Stimulated activated naive CD8-positive, alpha-beta T cell treated with anti-CD3 and anti-CD28 coated beads, Interleukin-15, amount 100 ng/mL, for 72 hours (primary cell): ENCODE measurements around the gene AFTPH.

Experiments used
- ATAC-seq: fragments of 150-1000 bp; cut with Tn5 transposase; 2 replicates; pipeline ENCODE4 v1.10.0; 2021; ENCODE audit warnings: mild to moderate bottlenecking, moderate library complexity
- DNase-seq, 2 donors: peaks; one replicate each; pipeline ENCODE4 v3.0.0; 2021 to 2022
- H3K27ac Mint-ChIP-seq, 2 donors: one replicate each; pipeline ENCODE4 v1.8.0; 2022; ENCODE audit warnings: mild to moderate bottlenecking in 2 of 2, mixed read lengths in 2 of 2, moderate library complexity in 2 of 2
- H3K27me3 Mint-ChIP-seq: one replicate; pipeline ENCODE4 v1.8.0; 2022; ENCODE audit warnings: mixed read lengths
- H3K4me1 Mint-ChIP-seq: one replicate; pipeline ENCODE4 v1.8.0; 2022; ENCODE audit warnings: mild to moderate bottlenecking, mixed read lengths
- H3K4me3 Mint-ChIP-seq, 2 donors: one replicate each; pipeline ENCODE4 v1.8.0; 2022; ENCODE audit warnings: mild to moderate bottlenecking in 2 of 2, mixed read lengths in 2 of 2, moderate library complexity in 1 of 2
- H3K9me3 Mint-ChIP-seq, 2 donors: one replicate each; pipeline ENCODE4 v1.8.0; 2022; ENCODE audit warnings: mixed read lengths in 2 of 2

Gene AFTPH

GRCh38 chr2:64622443-64623241 lies 98.5 kb downstream of the AFTPH start:
- no peak for DNase-seq
- Mint-ChIP-seq H3K27me3 (no peaks in the 10 kb centered on the region), H3K27ac (peak overlapping the region in 1 of 2 donors; percentile 43), H3K4me3 (no peak overlapping the region), H3K4me1 (no peaks in the 10 kb centered on the region), H3K9me3 (no peaks in the 10 kb centered on the region)
- ATAC-seq: no peak

- Mint-ChIP-seq H3K9me3 (no peaks in the 10 kb centered on the region), H3K4me1 (no peaks in the 10 kb centered on the region), H3K27ac (no peak overlapping the region), H3K4me3 (no peak overlapping the region), H3K27me3 (no peaks in the 10 kb centered on the region)
- no peak for DNase-seq
- ATAC-seq: no peak
Measured at GRCh38 chr2:64623242-64623850, 99.2 kb downstream of the AFTPH start.

- Mint-ChIP-seq H3K27ac (peak overlapping the region in 1 of 2 donors; percentile 13), H3K27me3 (no peaks in the 10 kb centered on the region), H3K9me3 (no peaks in the 10 kb centered on the region), H3K4me1 (no peaks in the 10 kb centered on the region), H3K4me3 (no peak overlapping the region)
- ATAC-seq (no peak), DNase-seq (no peak)
Measured at GRCh38 chr2:64624108-64624610, 100.0 kb downstream of the AFTPH start.

GRCh38 chr2:64624862-64625261 lies 100.7 kb downstream of the AFTPH start:
- no peak overlapping the region for H3K4me3 Mint-ChIP-seq
- H3K4me1 Mint-ChIP-seq: no peaks in the 10 kb centered on the region
- ATAC-seq: no peak
- no peaks in the 10 kb centered on the region for H3K27me3 Mint-ChIP-seq
- H3K9me3 Mint-ChIP-seq: no peaks in the 10 kb centered on the region
- peak overlapping the region in 1 of 2 donors; percentile 3 for H3K27ac Mint-ChIP-seq
- no peak for DNase-seq

- H3K27me3 Mint-ChIP-seq: no peaks in the 10 kb centered on the region
- peak; percentile 57 for ATAC-seq
- no peak for DNase-seq
Measured at GRCh38 chr2:64625299-64626145, 101.4 kb downstream of the AFTPH start.

GRCh38 chr2:64626146-64626809 lies 102.2 kb downstream of the AFTPH start:
- ATAC-seq: no peak
- no peaks in the 10 kb centered on the region for H3K9me3 Mint-ChIP-seq
- H3K4me1 Mint-ChIP-seq: no peaks in the 10 kb centered on the region
- peak overlapping the region; percentile 1 to 30 for H3K27ac Mint-ChIP-seq
- H3K27me3 Mint-ChIP-seq: no peaks in the 10 kb centered on the region
- no peak for DNase-seq
- no peak overlapping the region for H3K4me3 Mint-ChIP-seq

More at GRCh38 chr2:64625299-64626145, 101.4 kb downstream of the AFTPH start:
- H3K4me3 Mint-ChIP-seq: no peak overlapping the region
- H3K27ac Mint-ChIP-seq: peak overlapping the region; percentile 35 to 77
- H3K9me3 Mint-ChIP-seq: no peaks in the 10 kb centered on the region
- H3K4me1 Mint-ChIP-seq: no peaks in the 10 kb centered on the region

- ATAC-seq (no peak), DNase-seq (no peak)
- Mint-ChIP-seq H3K27me3 (no peaks in the 10 kb centered on the region), H3K4me3 (no peak overlapping the region), H3K4me1 (no peaks in the 10 kb centered on the region), H3K9me3 (no peaks in the 10 kb centered on the region), H3K27ac (no peak overlapping the region)
Measured at GRCh38 chr2:64626963-64627760, 103.0 kb downstream of the AFTPH start.

- ATAC-seq (no peak), DNase-seq (no peak)
- no peak overlapping the region for H3K27ac Mint-ChIP-seq
- H3K4me1 Mint-ChIP-seq: no peaks in the 10 kb centered on the region
- H3K4me3 Mint-ChIP-seq: no peak overlapping the region
- H3K9me3 Mint-ChIP-seq: no peaks in the 10 kb centered on the region
- H3K27me3 Mint-ChIP-seq: no peaks in the 10 kb centered on the region
Measured at GRCh38 chr2:64627860-64628841, 104.0 kb downstream of the AFTPH start.

- H3K9me3 Mint-ChIP-seq: no peaks in the 10 kb centered on the region
- no peak overlapping the region for H3K4me3 Mint-ChIP-seq
- DNase-seq (no peak), ATAC-seq (no peak)
- H3K27me3 Mint-ChIP-seq: no peaks in the 10 kb centered on the region
- no peak overlapping the region for H3K27ac Mint-ChIP-seq
- no peaks in the 10 kb centered on the region for H3K4me1 Mint-ChIP-seq
Measured at GRCh38 chr2:64629329-64629781, 105.2 kb downstream of the AFTPH start.

GRCh38 chr2:64629875-64630274 lies 105.7 kb downstream of the AFTPH start:
- H3K27me3 Mint-ChIP-seq: no peaks in the 10 kb centered on the region
- H3K9me3 Mint-ChIP-seq: no peaks in the 10 kb centered on the region
- no peak for ATAC-seq
- H3K27ac Mint-ChIP-seq: no peak overlapping the region
- H3K4me3 Mint-ChIP-seq: no peak overlapping the region
- no peaks in the 10 kb centered on the region for H3K4me1 Mint-ChIP-seq
- DNase-seq: no peak

- peaks cover 3% of the 10 kb centered on the region for H3K4me1 Mint-ChIP-seq
Measured at GRCh38 chr2:64630752-64631151, 106.6 kb downstream of the AFTPH start.

GRCh38 chr2:64631771-64632170 lies 107.6 kb downstream of the AFTPH start:
- peaks cover 13% of the 10 kb centered on the region for H3K4me1 Mint-ChIP-seq

More at GRCh38 chr2:64630752-64631151, 106.6 kb downstream of the AFTPH start:
- DNase-seq: no peak
- Mint-ChIP-seq H3K9me3 (no peaks in the 10 kb centered on the region), H3K4me3 (no peak overlapping the region), H3K27ac (peak overlapping the region in 1 of 2 donors; percentile 26), H3K27me3 (no peaks in the 10 kb centered on the region)
- ATAC-seq: no peak

More at GRCh38 chr2:64631771-64632170, 107.6 kb downstream of the AFTPH start:
- Mint-ChIP-seq H3K27ac (no peak overlapping the region), H3K4me3 (no peak overlapping the region), H3K27me3 (no peaks in the 10 kb centered on the region), H3K9me3 (no peaks in the 10 kb centered on the region)
- no peak for ATAC-seq
- DNase-seq: no peak
